SK-N-SH treated with all-trans-retinoic acid at 6 μM for 48 hours (cell line): ENCODE results near the gene ZSCAN23.
A peak's percentile ranks its signal among the peaks of the same experiment; 100 is the strongest.

Experiments
- ATAC-seq: fragments of 200-7000 bp; cut with Tn5 transposase; 3 replicates; pipeline ENCODE4 v1.9.1; 2020; ENCODE audit warnings: mild to moderate bottlenecking, moderate library complexity
- ARNTL ChIP-seq: fragments of 450-650 bp; formaldehyde crosslinking; IDR thresholded peaks from 2 replicates; pipeline ENCODE4 v1.5.0; 2020; ENCODE audit warnings: low read depth, mild to moderate bottlenecking, moderate library complexity, borderline replicate concordance
- BACH2 ChIP-seq: fragments of 250-450 bp; sonication (Bioruptor Pico); IDR thresholded peaks from 2 replicates; pipeline ENCODE4 v1.9.0; 2021; ENCODE audit warnings: mild to moderate bottlenecking, borderline replicate concordance
- CSDC2 ChIP-seq: fragments of 250-450 bp; sonication (Bioruptor Pico); IDR thresholded peaks from 2 replicates; pipeline ENCODE4 v1.5.0; 2020; ENCODE audit warnings: mild to moderate bottlenecking, moderate library complexity
- CSRNP3 ChIP-seq: fragments of 250-450 bp; sonication (Bioruptor Pico); IDR thresholded peaks from 2 replicates; pipeline ENCODE4 v1.5.1; 2021; ENCODE audit warnings: mild to moderate bottlenecking, moderate library complexity
- GLIS3 ChIP-seq: fragments of 250-450 bp; sonication (Bioruptor Pico); IDR thresholded peaks from 2 replicates; pipeline ENCODE4 v1.5.0; 2020; ENCODE audit warnings: mild to moderate bottlenecking, moderate library complexity
- ISL1 ChIP-seq: fragments of 250-450 bp; sonication (Bioruptor Pico); IDR thresholded peaks from 2 replicates; pipeline ENCODE4 v2.1.2; 2022; ENCODE audit warnings: mild to moderate bottlenecking, moderate library complexity
- OSR1 ChIP-seq: fragments of 250-450 bp; sonication (Bioruptor Pico); IDR thresholded peaks from 2 replicates; pipeline ENCODE4 v1.8.0; 2022; ENCODE audit warnings: moderate library complexity, mild to moderate bottlenecking, inconsistent platforms
- PATZ1 ChIP-seq: fragments of 250-450 bp; sonication (Bioruptor Pico); IDR thresholded peaks from 2 replicates; pipeline ENCODE4 v1.8.0; 2020; ENCODE audit warnings: mild to moderate bottlenecking, moderate library complexity, borderline replicate concordance
- PPARA ChIP-seq: fragments of 250-450 bp; sonication (Bioruptor Pico); IDR thresholded peaks from 2 replicates; pipeline ENCODE4 v1.5.0; 2020; ENCODE audit warnings: mild to moderate bottlenecking, borderline replicate concordance
- RARB ChIP-seq: fragments of 250-450 bp; sonication (Bioruptor Pico); IDR thresholded peaks from 2 replicates; pipeline ENCODE4 v1.8.0; 2021; ENCODE audit warnings: mild to moderate bottlenecking, moderate library complexity
- TCF4 ChIP-seq: fragments of 250-450 bp; sonication (Bioruptor Pico); IDR thresholded peaks from 2 replicates; pipeline ENCODE4 v1.8.0; 2021; ENCODE audit warnings: mild to moderate bottlenecking, moderate library complexity, borderline replicate concordance
- TOX ChIP-seq: fragments of 250-450 bp; sonication (Bioruptor Pico); IDR thresholded peaks from 2 replicates; pipeline ENCODE4 v1.8.0; 2021; ENCODE audit warnings: mild to moderate bottlenecking, moderate library complexity, borderline replicate concordance
- TSHZ2 ChIP-seq: fragments of 250-450 bp; sonication (Bioruptor Pico); IDR thresholded peaks from 2 replicates; pipeline ENCODE4 v1.5.0; 2020; ENCODE audit warnings: mild to moderate bottlenecking, moderate library complexity
- ZC3H10 ChIP-seq: fragments of 250-450 bp; sonication (Bioruptor Pico); IDR thresholded peaks from 2 replicates; pipeline ENCODE4 v1.5.1; 2021; ENCODE audit warnings: mild to moderate bottlenecking, moderate library complexity
- ZFP3 ChIP-seq: fragments of 250-450 bp; sonication (Bioruptor Pico); IDR thresholded peaks from 2 replicates; pipeline ENCODE4 v1.5.0; 2020; ENCODE audit warnings: mild to moderate bottlenecking, moderate library complexity
- ZNF565 ChIP-seq: fragments of 450-650 bp; formaldehyde crosslinking; conservative IDR thresholded peaks from 2 replicates; pipeline ENCODE4 v1.5.0; 2020; ENCODE audit warnings: low read depth, mild to moderate bottlenecking, moderate library complexity
- ZNF70 ChIP-seq: fragments of 450-650 bp; formaldehyde crosslinking; IDR thresholded peaks from 2 replicates; pipeline ENCODE4 v1.5.0; 2020; ENCODE audit warnings: mild to moderate bottlenecking, moderate library complexity
- ZNF8 ChIP-seq: fragments of 450-650 bp; formaldehyde crosslinking; IDR thresholded peaks from 2 replicates; pipeline ENCODE4 v1.5.0; 2020; ENCODE audit warnings: mild to moderate bottlenecking, moderate library complexity
- TF ChIP-seq, protein P1 (sequence below): fragments of 250-450 bp; sonication (Bioruptor Pico); IDR thresholded peaks from 2 replicates; pipeline ENCODE4 v1.8.0; 2021; ENCODE audit warnings: low read depth, mild to moderate bottlenecking, moderate library complexity, borderline replicate concordance
- TF ChIP-seq, protein P2 (sequence below): fragments of 250-450 bp; sonication (Bioruptor Pico); IDR thresholded peaks from 2 replicates; pipeline ENCODE4 v1.5.1; 2020; ENCODE audit warnings: low read depth, mild to moderate bottlenecking, moderate library complexity

Gene ZSCAN23

GRCh38 chr6:28443112-28443773, at the start of gene ZSCAN23:
Gene ZSCAN23, minus strand, starts transcription at chr6:28443491. Its CDS starts 7,225 bp downstream, at chr6:28436266.
- peak; percentile 95 for ATAC-seq
- TF ChIP-seq TSHZ2 = no peak
- no peak for TF ChIP-seq ZNF70 (CRISPR knock-in tag)
- no peak for TF ChIP-seq PATZ1
- peak; percentile 56; the same call in 1 of the 2 replicates for TF ChIP-seq TCF4 (CRISPR knock-in tag)
- TF ChIP-seq, protein P1, sequence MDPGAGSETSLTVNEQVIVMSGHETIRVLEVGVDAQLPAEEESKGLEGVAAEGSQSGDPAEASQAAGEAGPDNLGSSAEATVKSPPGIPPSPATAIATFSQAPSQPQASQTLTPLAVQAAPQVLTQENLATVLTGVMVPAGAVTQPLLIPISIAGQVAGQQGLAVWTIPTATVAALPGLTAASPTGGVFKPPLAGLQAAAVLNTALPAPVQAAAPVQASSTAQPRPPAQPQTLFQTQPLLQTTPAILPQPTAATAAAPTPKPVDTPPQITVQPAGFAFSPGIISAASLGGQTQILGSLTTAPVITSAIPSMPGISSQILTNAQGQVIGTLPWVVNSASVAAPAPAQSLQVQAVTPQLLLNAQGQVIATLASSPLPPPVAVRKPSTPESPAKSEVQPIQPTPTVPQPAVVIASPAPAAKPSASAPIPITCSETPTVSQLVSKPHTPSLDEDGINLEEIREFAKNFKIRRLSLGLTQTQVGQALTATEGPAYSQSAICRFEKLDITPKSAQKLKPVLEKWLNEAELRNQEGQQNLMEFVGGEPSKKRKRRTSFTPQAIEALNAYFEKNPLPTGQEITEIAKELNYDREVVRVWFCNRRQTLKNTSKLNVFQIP (CRISPR knock-in tag) = no peak
- TF ChIP-seq ZFP3 (CRISPR knock-in tag) = no peak
- TF ChIP-seq ISL1 (CRISPR knock-in tag) = no peak
- TF ChIP-seq ZNF8 (CRISPR knock-in tag) = peak; percentile 12; the same call in 1 of the 2 replicates

DNA sequence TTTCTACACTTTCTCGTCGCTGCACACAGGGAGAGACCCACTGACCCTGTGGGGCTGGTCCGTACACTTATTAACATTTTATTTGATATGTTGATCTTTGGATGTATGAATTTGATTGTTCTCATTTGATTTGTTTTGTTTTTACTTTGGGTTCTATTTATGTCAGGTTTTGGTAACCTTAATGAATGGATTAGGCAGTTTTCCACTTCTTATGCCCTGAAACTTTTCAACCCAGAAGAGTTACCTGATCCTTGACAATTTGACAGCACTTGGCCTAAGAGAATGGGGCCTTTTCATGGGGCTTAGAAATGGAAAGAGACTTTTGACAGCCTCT, 48.7 kb upstream of the ZSCAN23 start:
- TF ChIP-seq ZNF8 (CRISPR knock-in tag) (no peak), BACH2 (no peak), ARNTL (CRISPR knock-in tag) (no peak), TCF4 (CRISPR knock-in tag) (no peak), CSDC2 (CRISPR knock-in tag) (no peak), RARB (CRISPR knock-in tag) (no peak), GLIS3 (CRISPR knock-in tag) (no peak), CSRNP3 (no peak), ZFP3 (CRISPR knock-in tag) (no peak), PATZ1 (no peak), PPARA (CRISPR knock-in tag) (no peak), TOX (CRISPR knock-in tag) (no peak), ZNF70 (CRISPR knock-in tag) (no peak), ZC3H10 (no peak), ZNF565 (CRISPR knock-in tag) (no peak), OSR1 (CRISPR knock-in tag) (no peak), ISL1 (CRISPR knock-in tag) (no peak), TSHZ2 (no peak)
- TF ChIP-seq, protein P1 (CRISPR knock-in tag) = no peak
- TF ChIP-seq, protein P2, sequence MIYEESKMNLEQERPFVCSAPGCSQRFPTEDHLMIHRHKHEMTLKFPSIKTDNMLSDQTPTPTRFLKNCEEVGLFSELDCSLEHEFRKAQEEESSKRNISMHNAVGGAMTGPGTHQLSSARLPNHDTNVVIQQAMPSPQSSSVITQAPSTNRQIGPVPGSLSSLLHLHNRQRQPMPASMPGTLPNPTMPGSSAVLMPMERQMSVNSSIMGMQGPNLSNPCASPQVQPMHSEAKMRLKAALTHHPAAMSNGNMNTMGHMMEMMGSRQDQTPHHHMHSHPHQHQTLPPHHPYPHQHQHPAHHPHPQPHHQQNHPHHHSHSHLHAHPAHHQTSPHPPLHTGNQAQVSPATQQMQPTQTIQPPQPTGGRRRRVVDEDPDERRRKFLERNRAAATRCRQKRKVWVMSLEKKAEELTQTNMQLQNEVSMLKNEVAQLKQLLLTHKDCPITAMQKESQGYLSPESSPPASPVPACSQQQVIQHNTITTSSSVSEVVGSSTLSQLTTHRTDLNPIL (CRISPR knock-in tag) = no peak
- ATAC-seq = no peak
